GM23248 (cell line): ENCODE results near the gene RUFY2. TPM values are rescaled to one million over a fixed set of nuclear protein-coding genes. Genes with fewer than 3 reads are reported as not detected.

Experiments used
- DNase-seq: peaks from one replicate; pipeline ENCODE4 v3.0.0-alpha.2; 2015
- H2AFZ ChIP-seq: fragments of 200-600 bp; sonication (generic); 2 replicates; pipeline ENCODE4 v1.6.1; 2016; ENCODE audit warnings: antibody characterized with exemption
- H3F3A ChIP-seq: fragments of 200-600 bp; sonication (generic); 2 replicates; pipeline ENCODE4 v1.6.1; 2016; ENCODE audit warnings: mild to moderate bottlenecking, antibody characterized with exemption, mixed run types; ENCODE audit not compliant: insufficient read depth
- H3K27ac ChIP-seq: fragments of 200-600 bp; sonication (generic); 2 replicates; pipeline ENCODE4 v1.5.1; 2016; ENCODE audit warnings: mild to moderate bottlenecking
- H3K27me3 ChIP-seq: fragments of 200-600 bp; sonication (generic); replicated peaks from 2 replicates; pipeline ENCODE4 v1.6.1; 2016; ENCODE audit warnings: mild to moderate bottlenecking; ENCODE audit not compliant: insufficient read depth
- H3K36me3 ChIP-seq: fragments of 200-600 bp; sonication (generic); 2 replicates; pipeline ENCODE4 v1.6.1; 2016; ENCODE audit warnings: low read depth, mild to moderate bottlenecking
- H3K4me1 ChIP-seq: fragments of 200-600 bp; sonication (generic); 2 replicates; pipeline ENCODE4 v1.6.1; 2016; ENCODE audit warnings: mild to moderate bottlenecking; ENCODE audit not compliant: insufficient read depth
- H3K4me2 ChIP-seq: fragments of 200-600 bp; sonication (generic); one replicate; pipeline ENCODE4 v1.6.1; 2016; ENCODE audit warnings: mild to moderate bottlenecking; ENCODE audit not compliant: unreplicated experiment
- H3K4me3 ChIP-seq: fragments of 200-600 bp; sonication (generic); 2 replicates; pipeline ENCODE4 v1.5.1; 2016; ENCODE audit warnings: mild to moderate bottlenecking
- H3K79me2 ChIP-seq: fragments of 200-600 bp; sonication (generic); 2 replicates; pipeline ENCODE4 v1.6.1; 2016; ENCODE audit warnings: mild to moderate bottlenecking; ENCODE audit not compliant: insufficient read depth
- H3K9ac ChIP-seq: fragments of 200-600 bp; sonication (generic); 2 replicates; pipeline ENCODE4 v1.6.1; 2016; ENCODE audit warnings: mild to moderate bottlenecking
- H3K9me2 ChIP-seq: fragments of 200-600 bp; sonication (generic); 2 replicates; pipeline ENCODE4 v1.6.1; 2016; ENCODE audit warnings: mixed run types, mild to moderate bottlenecking, moderate library complexity; ENCODE audit not compliant: insufficient read depth
- H3K9me3 ChIP-seq: fragments of 200-600 bp; sonication (generic); one replicate; pipeline ENCODE4 v1.6.1; 2017; ENCODE audit warnings: low read depth
- H4K20me1 ChIP-seq: fragments of 200-600 bp; sonication (generic); 2 replicates; pipeline ENCODE4 v1.6.0; 2016; ENCODE audit not compliant: insufficient read depth
- EZH2 ChIP-seq: fragments of 200-600 bp; sonication (generic); IDR thresholded peaks from 2 replicates; pipeline ENCODE4 v1.6.1; 2018; ENCODE audit warnings: antibody characterized with exemption, mild to moderate bottlenecking; ENCODE audit not compliant: insufficient read depth, poor library complexity, severe bottlenecking
- EZH2phosphoT487 ChIP-seq: fragments of 200-600 bp; sonication (generic); IDR thresholded peaks from 2 replicates; pipeline ENCODE4 v1.6.1; 2018; ENCODE audit warnings: antibody characterized with exemption, moderate library complexity, mild to moderate bottlenecking, low read depth; ENCODE audit not compliant: insufficient read depth
- WGBS, 2 experiments: methylation state at CpG; one replicate each; pipeline ENCODE4 v1.1.6; 2015 to 2017; ENCODE audit warnings: low lambda C conversion rate in 2 of 2, low coverage in 1 of 2; ENCODE audit errors: missing lambda C conversion rate in 2 of 2; 5-methylcytosine and 5-hydroxymethylcytosine counted together
- in situ Hi-C: fragments of 300-500 bp; cut with MboI; formaldehyde crosslinking; loops from 2 replicates; pipeline ENCODE4 v1.15.0; 2020
- polyA plus RNA-seq: library from polyadenylated mRNA; unstranded; fragments of >200 nt; fragmentation: Nextera tagmentation; extraction: Ambion mirVana; gene quantifications from 2 replicates; pipeline ENCODE4 v1.2.1, GENCODE V29; 2016
- total RNA-seq: library from RNA; depleted of rRNA; stranded (reverse); fragments of >200 nt; shearing (Covaris generic); gene quantifications from 2 replicates; pipeline ENCODE4 v1.2.3, GENCODE V29; 2014

RUFY2 gene
- total and polyA plus RNA-seq, 2 experiments from 2014 or later, result 11.2 to 20.6 TPM

DNA sequence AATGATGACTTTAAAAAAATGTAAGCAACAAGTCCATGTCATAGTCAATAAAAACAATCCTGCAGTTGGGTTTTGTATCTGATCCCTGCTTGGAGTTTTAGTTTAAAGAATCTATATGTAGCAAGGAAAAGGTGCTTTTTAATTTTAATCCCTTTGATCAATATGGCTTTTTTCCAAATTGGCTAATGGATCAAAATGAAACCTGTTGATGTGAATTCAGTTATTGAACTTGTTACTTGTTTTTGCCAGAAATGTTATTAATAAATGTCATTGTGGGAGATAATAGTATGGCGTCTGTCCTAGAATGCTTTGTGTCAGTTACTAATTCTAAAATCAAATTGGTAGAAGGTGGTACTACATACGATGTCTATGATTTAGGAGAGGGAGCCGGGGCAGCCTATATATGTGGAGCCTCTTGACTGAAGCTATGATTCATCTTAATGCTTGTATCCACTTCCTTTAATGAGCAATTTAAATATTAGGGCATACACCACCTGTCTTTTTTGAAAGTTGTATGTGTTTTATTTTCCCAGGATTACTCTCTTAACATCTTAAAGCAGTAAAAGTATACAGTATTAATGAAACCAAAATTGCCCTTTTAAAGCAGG lies 64.1 kb downstream of the RUFY2 start:
- Histone ChIP-seq H3K9me3 (no peaks in the 10 kb centered on the region), H2AFZ (no peak overlapping the region), H4K20me1 (peaks cover 7% of the 10 kb centered on the region), H3K27me3 (no peaks in the 10 kb centered on the region), H3K27ac (peak overlapping the region; percentile 8; the same call in 1 of the 2 replicates), H3F3A (peaks cover 92% of the 10 kb centered on the region), H3K9me2 (no peaks in the 10 kb centered on the region), H3K9ac (no peak overlapping the region), H3K79me2 (peaks cover 78% of the 10 kb centered on the region), H3K4me2 (no peak overlapping the region), H3K4me3 (no peak overlapping the region), H3K36me3 (peaks cover 86% of the 10 kb centered on the region), H3K4me1 (peaks cover 1% of the 10 kb centered on the region)
- WGBS, 2 experiments, result 97 to 99% methylated on average over 3 of the region's 3 CpGs
- DNase-seq, result peak; percentile 10
- no peak for TF ChIP-seq EZH2
- no peak for TF ChIP-seq EZH2phosphoT487
- in situ Hi-C loops, result no loop called here

DNA sequence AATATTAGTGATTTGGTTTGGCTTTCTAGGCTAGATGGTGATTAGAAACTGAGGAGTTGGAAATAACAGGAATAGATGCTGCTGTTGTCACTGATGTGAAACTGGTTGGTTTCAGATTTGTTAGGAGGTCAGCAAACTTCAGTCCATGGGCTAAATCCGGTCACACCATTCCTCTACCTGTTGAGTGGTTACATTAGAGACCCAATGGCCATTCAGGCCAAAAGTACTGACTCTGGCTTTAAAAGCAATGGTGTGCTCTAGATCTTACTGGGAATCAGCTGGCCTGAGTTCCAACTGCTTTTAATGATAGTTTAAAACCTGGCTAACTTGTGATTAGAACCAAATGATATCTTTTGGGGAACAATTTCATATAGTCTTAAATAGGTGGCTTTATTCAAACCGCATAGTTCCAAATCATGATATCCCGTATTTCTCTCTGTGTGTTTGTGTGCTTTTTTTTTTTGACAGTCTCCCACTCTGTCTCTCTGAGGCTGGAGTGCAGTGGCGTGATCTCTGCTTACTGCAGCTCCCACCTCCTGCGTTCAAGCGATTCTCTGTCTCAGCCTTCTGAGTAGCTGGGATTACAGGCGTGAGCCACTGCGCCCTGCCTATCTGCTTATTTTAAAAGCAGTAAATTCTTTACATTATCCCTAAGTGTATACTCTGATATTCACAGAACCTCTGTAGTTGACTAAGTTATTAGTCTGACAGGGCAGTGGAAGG lies 66.6 kb downstream of the RUFY2 start:
- WGBS, 2 experiments, result 93% methylated on average over 8 of the region's 8 CpGs
- H4K20me1 ChIP-seq, result peaks cover 29% of the 10 kb centered on the region
- H3K9ac ChIP-seq, result no peak overlapping the region
- peaks cover 95% of the 10 kb centered on the region for H3K79me2 ChIP-seq
- no peaks in the 10 kb centered on the region for H3K27me3 ChIP-seq
- no peak for TF ChIP-seq EZH2
- TF ChIP-seq EZH2phosphoT487, result no peak
- no peak overlapping the region for H3K27ac ChIP-seq
- peaks cover 84% of the 10 kb centered on the region for H3K36me3 ChIP-seq
- no peak overlapping the region for H2AFZ ChIP-seq
- DNase-seq, result no peak
- H3K9me3 ChIP-seq, result no peaks in the 10 kb centered on the region
- H3K4me3 ChIP-seq, result no peak overlapping the region
- H3K9me2 ChIP-seq, result no peaks in the 10 kb centered on the region
- H3K4me1 ChIP-seq, result peaks cover 26% of the 10 kb centered on the region
- H3F3A ChIP-seq, result peaks cover 72% of the 10 kb centered on the region
- no peak overlapping the region for H3K4me2 ChIP-seq
- in situ Hi-C loops, result no loop called here

DNA sequence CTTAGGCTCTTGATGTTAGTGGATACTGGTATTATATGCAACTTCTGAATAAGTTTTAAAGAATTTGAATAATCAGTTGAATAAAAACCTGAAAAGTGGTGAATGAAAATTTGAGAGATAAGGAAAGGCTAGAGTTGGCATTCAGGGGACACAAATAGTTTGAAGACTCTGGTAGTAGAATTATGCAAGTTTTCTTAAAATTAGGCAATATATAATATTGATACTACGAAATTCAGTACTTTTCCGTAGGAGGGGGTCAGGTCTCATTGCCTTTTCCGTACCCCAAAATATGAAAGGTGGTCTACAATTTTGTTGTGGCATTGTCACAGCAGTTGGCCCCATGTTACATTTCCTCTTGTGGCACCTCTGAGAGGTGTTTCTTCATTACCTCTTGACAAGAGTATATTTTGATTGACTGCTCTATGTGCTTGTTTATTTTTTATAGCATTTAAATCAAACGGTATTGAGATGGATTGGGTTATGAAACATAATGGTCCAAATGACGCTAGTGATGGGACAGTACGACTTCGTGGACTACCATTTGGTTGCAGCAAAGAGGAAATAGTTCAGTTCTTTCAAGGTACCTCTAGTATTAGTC lies 70.2 kb downstream of the RUFY2 start:
- Histone ChIP-seq H3K4me1 (peaks cover 29% of the 10 kb centered on the region), H3K4me3 (peak overlapping the region; percentile 99), H2AFZ (no peak overlapping the region), H3K27ac (no peak overlapping the region), H3K9me2 (no peaks in the 10 kb centered on the region), H3K79me2 (peaks cover 100% of the 10 kb centered on the region), H4K20me1 (peaks cover 50% of the 10 kb centered on the region), H3F3A (peaks cover 57% of the 10 kb centered on the region), H3K27me3 (no peaks in the 10 kb centered on the region), H3K9ac (peak overlapping the region; percentile 99; the same call in 1 of the 2 replicates), H3K36me3 (peaks cover 48% of the 10 kb centered on the region), H3K9me3 (no peaks in the 10 kb centered on the region), H3K4me2 (peak overlapping the region; percentile 97)
- in situ Hi-C loops, result no loop called here
- TF ChIP-seq EZH2, result no peak
- TF ChIP-seq EZH2phosphoT487, result no peak
- WGBS, 2 experiments, result 75 to 83% methylated on average over 7 of the region's 7 CpGs
- DNase-seq, result no peak

DNA sequence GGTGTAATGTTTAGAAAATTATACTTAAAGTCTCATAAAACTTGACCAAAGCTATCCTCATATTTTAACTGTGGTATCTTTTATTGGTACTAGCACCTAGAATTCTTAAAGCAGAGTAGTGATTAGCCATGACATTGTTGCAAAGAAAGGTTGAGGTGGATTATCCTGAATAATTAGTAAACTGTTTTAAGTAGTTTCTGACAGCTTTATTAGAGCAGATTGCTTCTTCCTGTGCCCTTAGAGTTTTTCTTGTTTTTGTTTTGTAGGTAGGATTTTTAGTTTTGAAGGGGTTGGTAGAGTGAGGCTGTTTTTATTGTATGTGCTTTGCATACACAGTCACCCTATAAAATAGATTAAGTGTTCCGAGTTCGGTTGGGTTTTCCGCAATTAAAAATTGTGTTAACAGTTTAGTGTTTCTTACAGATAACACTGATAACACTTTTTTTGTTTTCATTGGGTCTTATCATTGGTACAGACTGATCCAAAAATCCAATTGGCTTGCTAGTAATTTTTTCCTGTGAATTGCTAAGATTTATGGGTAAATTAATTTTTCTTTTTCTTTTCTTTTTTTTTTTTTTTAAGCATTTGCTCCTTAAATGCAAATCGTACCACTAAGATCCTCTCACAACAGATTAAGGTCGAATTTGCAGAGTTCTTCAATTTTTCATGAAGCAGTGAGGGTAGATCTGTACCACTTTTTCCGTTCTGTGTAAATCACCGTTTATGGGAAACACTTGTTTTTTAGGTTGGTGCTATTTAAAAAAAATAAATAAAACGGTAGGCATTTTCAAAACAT lies 72.2 kb downstream of the RUFY2 start:
- Histone ChIP-seq H3K36me3 (peaks cover 28% of the 10 kb centered on the region), H3K4me2 (peak overlapping the region; percentile 97), H3K79me2 (peaks cover 93% of the 10 kb centered on the region), H2AFZ (no peak overlapping the region), H3K9me2 (no peaks in the 10 kb centered on the region), H3K27ac (peak overlapping the region; percentile 93), H3K4me3 (peak overlapping the region; percentile 99), H4K20me1 (peaks cover 50% of the 10 kb centered on the region), H3K27me3 (no peaks in the 10 kb centered on the region), H3K9ac (peak overlapping the region; percentile 99), H3K4me1 (peaks cover 30% of the 10 kb centered on the region), H3K9me3 (no peaks in the 10 kb centered on the region), H3F3A (peaks cover 48% of the 10 kb centered on the region)
- peak; percentile 9 for DNase-seq
- in situ Hi-C loops, result no loop called here
- TF ChIP-seq EZH2, result no peak
- no peak for TF ChIP-seq EZH2phosphoT487
- WGBS, 2 experiments, result 7 to 12% methylated on average over 8 of the region's 8 CpGs
